ENCODE measurements around the gene POLK.
"Not testable (repeated sequence)": the region's sequence is repeated elsewhere in the genome, so short reads cannot be mapped to it uniquely, and the experiment has no call there.

The POLK gene

DNA sequence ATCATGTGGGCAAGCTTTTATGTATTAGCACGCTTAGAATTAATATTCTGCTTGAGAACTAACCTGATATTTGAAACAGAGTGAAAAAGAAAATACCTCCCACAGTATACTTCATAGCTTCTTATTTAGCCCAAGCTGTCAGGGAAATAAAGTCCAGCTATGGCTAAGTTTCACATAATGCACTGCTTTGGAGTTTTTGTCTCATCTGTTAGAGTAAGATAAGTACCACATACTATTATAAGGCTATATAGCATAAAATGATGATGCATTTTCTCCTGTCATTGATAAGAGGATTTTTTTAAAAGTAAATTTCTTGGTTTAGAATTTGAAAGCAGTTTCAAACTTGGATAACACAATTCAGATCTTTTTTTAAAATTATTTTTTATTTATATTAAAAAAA lies 97.2 kb downstream of the POLK start:
- Histone ChIP-seq H3K9ac (ENCODE audit: low read length) (no peak overlapping the region), H2AK5ac (ENCODE audit: low read length) (no peak overlapping the region), H3K27ac (ENCODE audit: low read depth, low read length) (no peak overlapping the region), H2BK120ac (ENCODE audit: insufficient read depth, low read length, poor library complexity) (no peak overlapping the region), H3K79me2 (ENCODE audit: control insufficient read depth, insufficient read depth, low read length, poor library complexity) (peaks cover 2% of the 10 kb centered on the region), H3K4me1 (ENCODE audit: control insufficient read depth in 1 of 2, insufficient read depth in 2 of 2, low read length in 2 of 2) (peaks cover 8 to 10% of the 10 kb centered on the region in 2 experiments), H4K91ac (ENCODE audit: low read depth, low read length) (no peak overlapping the region), H3K79me1 (ENCODE audit: low read length) (peaks cover 9% of the 10 kb centered on the region), H3K14ac (ENCODE audit: low read length) (no peak overlapping the region), H4K12ac (ENCODE audit: low read depth, low read length) (no peak overlapping the region), H3K4me3 (ENCODE audit: low read depth, low read length) (no peak overlapping the region), H3K18ac (ENCODE audit: low read length) (no peak overlapping the region), H4K8ac (ENCODE audit: low read depth, low read length) (no peak overlapping the region), H3K4me2 (ENCODE audit: low read length) (no peak overlapping the region), H3K9me3 (ENCODE audit: insufficient read depth, low read depth, low read length) (no peaks in the 10 kb centered on the region), H3K27me3 (ENCODE audit: insufficient read depth, low read length) (no peaks in the 10 kb centered on the region), H3K23ac (ENCODE audit: low read length) (no peak overlapping the region), H3K4ac (ENCODE audit: low read depth, low read length) (no peak overlapping the region), H2BK12ac (ENCODE audit: low read length) (no peak overlapping the region), H2BK5ac (ENCODE audit: low read depth, low read length, poor library complexity) (no peak overlapping the region), H2AFZ (ENCODE audit: insufficient read depth, low read length, poor library complexity) (no peak overlapping the region), H3K36me3 (ENCODE audit: control insufficient read depth in 1 of 2, insufficient read depth in 2 of 2, low read length in 2 of 2) (no peaks in the 10 kb centered on the region)
- no peak for DNase-seq
- WGBS (ENCODE audit: extremely low coverage, insufficient coverage, insufficient read length), result no CpG with 5 or more reads among the region's 1 CpG

DNA sequence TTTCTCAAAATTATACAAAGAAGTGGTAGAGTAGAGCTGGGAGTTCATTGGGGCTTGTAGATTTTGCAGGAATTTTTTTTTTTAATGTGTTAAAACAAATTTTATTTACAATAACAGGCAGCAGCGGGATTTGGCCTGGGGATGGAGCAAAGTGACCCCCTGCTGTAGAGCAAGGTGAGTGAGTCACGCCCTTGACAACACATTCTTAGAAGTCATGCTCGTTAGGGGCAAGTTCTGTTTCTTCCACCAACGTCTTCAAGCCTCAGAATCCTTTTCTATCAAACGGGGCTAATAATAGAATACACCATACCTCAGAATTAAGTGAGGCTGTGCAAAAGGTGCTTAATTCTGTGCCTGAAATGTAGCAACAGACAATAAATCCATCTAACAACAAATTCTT lies 98.5 kb downstream of the POLK start:
- H4K91ac ChIP-seq (ENCODE audit: low read depth, low read length), result no peak overlapping the region
- H3K4me1 ChIP-seq (ENCODE audit: control insufficient read depth in 1 of 2, insufficient read depth in 2 of 2, low read length in 2 of 2), result peaks cover 8 to 10% of the 10 kb centered on the region in 2 experiments
- peaks cover 2% of the 10 kb centered on the region for H3K79me2 ChIP-seq (ENCODE audit: control insufficient read depth, insufficient read depth, low read length, poor library complexity)
- H3K4me2 ChIP-seq (ENCODE audit: low read length), result no peak overlapping the region
- no peak overlapping the region for H3K27ac ChIP-seq (ENCODE audit: low read depth, low read length)
- no peak overlapping the region for H2BK120ac ChIP-seq (ENCODE audit: insufficient read depth, low read length, poor library complexity)
- H3K4ac ChIP-seq (ENCODE audit: low read depth, low read length), result no peak overlapping the region
- no peak overlapping the region for H2AK5ac ChIP-seq (ENCODE audit: low read length)
- H4K12ac ChIP-seq (ENCODE audit: low read depth, low read length), result no peak overlapping the region
- no peak overlapping the region for H2AFZ ChIP-seq (ENCODE audit: insufficient read depth, low read length, poor library complexity)
- no peak overlapping the region for H3K23ac ChIP-seq (ENCODE audit: low read length)
- H4K8ac ChIP-seq (ENCODE audit: low read depth, low read length), result no peak overlapping the region
- H2BK12ac ChIP-seq (ENCODE audit: low read length), result no peak overlapping the region
- DNase-seq, result peak in 1 of 2 donors; percentile 23
- no peak overlapping the region for H3K18ac ChIP-seq (ENCODE audit: low read length)
- H3K79me1 ChIP-seq (ENCODE audit: low read length), result peaks cover 7% of the 10 kb centered on the region
- H2BK5ac ChIP-seq (ENCODE audit: low read depth, low read length, poor library complexity), result no peak overlapping the region
- no peaks in the 10 kb centered on the region for H3K9me3 ChIP-seq (ENCODE audit: insufficient read depth, low read depth, low read length)
- no peak overlapping the region for H3K4me3 ChIP-seq (ENCODE audit: low read depth, low read length)
- no CpG with 5 or more reads among the region's 5 CpGs for WGBS (ENCODE audit: extremely low coverage, insufficient coverage, insufficient read length)
- H3K36me3 ChIP-seq (ENCODE audit: control insufficient read depth in 1 of 2, insufficient read depth in 2 of 2, low read length in 2 of 2), result no peaks in the 10 kb centered on the region
- no peak overlapping the region for H3K9ac ChIP-seq (ENCODE audit: low read length)
- H3K14ac ChIP-seq (ENCODE audit: low read length), result no peak overlapping the region
- no peaks in the 10 kb centered on the region for H3K27me3 ChIP-seq (ENCODE audit: insufficient read depth, low read length)

DNA sequence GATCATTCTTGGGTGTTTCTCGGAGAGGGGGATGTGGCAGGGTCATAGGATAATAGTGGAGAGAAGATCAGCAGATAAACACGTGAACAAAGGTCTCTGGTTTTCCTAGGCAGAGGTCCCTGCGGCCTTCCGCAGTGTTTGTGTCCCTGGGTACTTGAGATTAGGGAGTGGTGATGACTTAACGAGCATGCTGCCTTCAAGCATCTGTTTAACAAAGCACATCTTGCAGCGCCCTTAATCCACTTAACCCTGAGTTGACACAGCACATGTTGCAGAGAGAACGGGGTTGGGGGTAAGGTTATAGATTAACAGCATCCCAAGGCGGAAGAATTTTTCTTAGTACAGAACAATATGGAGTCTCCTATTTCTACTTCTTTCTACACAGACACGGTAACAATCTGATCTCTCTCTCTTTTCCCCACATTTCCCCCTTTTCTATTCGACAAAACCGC lies 99.2 kb downstream of the POLK start:
- not testable (repeated sequence) for H3K4me3 ChIP-seq (ENCODE audit: low read depth, low read length); H3K9me3 ChIP-seq (ENCODE audit: insufficient read depth, low read depth, low read length); H3K14ac ChIP-seq (ENCODE audit: low read length); H2AK5ac ChIP-seq (ENCODE audit: low read length); H2BK120ac ChIP-seq (ENCODE audit: insufficient read depth, low read length, poor library complexity); H2BK5ac ChIP-seq (ENCODE audit: low read depth, low read length, poor library complexity); H3K18ac ChIP-seq (ENCODE audit: low read length); DNase-seq; H3K79me2 ChIP-seq (ENCODE audit: control insufficient read depth, insufficient read depth, low read length, poor library complexity); H3K4me1 ChIP-seq (ENCODE audit: control insufficient read depth in 1 of 2, insufficient read depth in 2 of 2, low read length in 2 of 2); H4K12ac ChIP-seq (ENCODE audit: low read depth, low read length); H3K4ac ChIP-seq (ENCODE audit: low read depth, low read length); H4K91ac ChIP-seq (ENCODE audit: low read depth, low read length); H3K23ac ChIP-seq (ENCODE audit: low read length); H3K79me1 ChIP-seq (ENCODE audit: low read length); H3K27ac ChIP-seq (ENCODE audit: low read depth, low read length); H2BK12ac ChIP-seq (ENCODE audit: low read length); H3K27me3 ChIP-seq (ENCODE audit: insufficient read depth, low read length); H2AFZ ChIP-seq (ENCODE audit: insufficient read depth, low read length, poor library complexity); H4K8ac ChIP-seq (ENCODE audit: low read depth, low read length); H3K9ac ChIP-seq (ENCODE audit: low read length); H3K36me3 ChIP-seq (ENCODE audit: control insufficient read depth in 1 of 2, insufficient read depth in 2 of 2, low read length in 2 of 2)
- H3K4me2 ChIP-seq (ENCODE audit: low read length), result peak overlapping the region; percentile 85
- WGBS (ENCODE audit: extremely low coverage, insufficient coverage, insufficient read length), result no CpG with 5 or more reads among the region's 11 CpGs

DNA sequence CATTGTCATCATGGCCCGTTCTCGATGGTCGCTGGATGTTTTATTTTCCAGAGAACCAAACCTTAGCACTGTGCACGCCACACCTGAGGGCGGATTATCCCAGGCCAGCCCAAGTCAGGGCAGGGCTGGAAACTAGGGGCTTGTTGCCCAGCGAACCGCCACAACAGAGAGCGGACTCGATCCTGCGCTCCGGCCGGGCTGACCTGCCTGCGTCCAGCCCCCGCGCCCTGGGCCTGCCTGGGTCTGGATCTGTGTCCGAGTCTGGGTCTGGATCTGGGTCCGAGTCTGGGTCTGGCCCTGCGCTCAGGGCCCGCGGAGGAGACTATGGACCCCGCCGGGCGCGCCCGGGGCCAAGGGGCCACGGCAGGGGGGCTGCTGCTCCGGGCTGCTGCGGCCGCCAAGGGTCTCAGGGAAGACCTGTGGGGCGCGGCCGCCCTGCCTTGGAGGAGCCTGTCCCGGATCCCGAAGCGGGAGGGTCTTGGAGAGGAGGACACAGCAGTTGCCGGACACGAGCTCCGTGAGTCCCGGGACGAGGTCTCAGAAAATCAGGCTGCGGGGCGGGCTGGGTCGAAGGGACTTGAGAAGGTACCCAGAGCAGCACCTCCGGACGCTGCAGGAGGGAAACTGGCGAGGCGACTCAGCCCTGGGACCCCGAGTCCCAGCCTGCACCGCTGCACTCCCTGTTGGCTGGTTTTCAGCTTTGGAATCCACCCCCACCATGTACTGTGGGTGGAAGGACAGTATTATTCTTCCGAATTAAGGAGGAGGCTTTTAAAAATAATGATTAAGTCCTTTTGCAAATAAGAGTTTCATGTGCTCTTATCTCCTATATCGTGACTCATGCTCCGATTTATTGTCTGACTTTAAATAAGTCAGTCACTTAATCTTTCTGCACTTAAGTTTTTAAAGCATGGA lies 99.9 kb downstream of the POLK start, which contains the start of gene ANKDD1B:
ANKDD1B (plus strand) TSS at position 143 of the 915 bp plus-strand sequence; CDS start at position 325, 182 bp downstream.
- H3K79me1 ChIP-seq (ENCODE audit: low read length), result peaks cover 7% of the 10 kb centered on the region
- peak in 1 of 2 donors; percentile 13 for DNase-seq
- peak within 1 kb of the TSS; percentile 61 for H3K4me3 ChIP-seq (ENCODE audit: low read depth, low read length)
- H3K79me2 ChIP-seq (ENCODE audit: control insufficient read depth, insufficient read depth, low read length, poor library complexity), result peaks cover 2% of the 10 kb centered on the region
- H2BK120ac ChIP-seq (ENCODE audit: insufficient read depth, low read length, poor library complexity), result peak within 1 kb of the TSS; percentile 85
- no peak within 1 kb of the TSS for H3K27ac ChIP-seq (ENCODE audit: low read depth, low read length)
- peak within 1 kb of the TSS; percentile 55 for H4K91ac ChIP-seq (ENCODE audit: low read depth, low read length)
- H3K9me3 ChIP-seq (ENCODE audit: insufficient read depth, low read depth, low read length), result no peaks in the 10 kb centered on the region
- peak within 1 kb of the TSS; percentile 41 for H3K9ac ChIP-seq (ENCODE audit: low read length)
- peak within 1 kb of the TSS; percentile 87 for H2AK5ac ChIP-seq (ENCODE audit: low read length)
- no peak within 1 kb of the TSS for H3K23ac ChIP-seq (ENCODE audit: low read length)
- peak within 1 kb of the TSS; percentile 65 for H2BK5ac ChIP-seq (ENCODE audit: low read depth, low read length, poor library complexity)
- H3K18ac ChIP-seq (ENCODE audit: low read length), result peak within 1 kb of the TSS; percentile 88
- H4K12ac ChIP-seq (ENCODE audit: low read depth, low read length), result peak within 1 kb of the TSS; percentile 19
- H2AFZ ChIP-seq (ENCODE audit: insufficient read depth, low read length, poor library complexity), result peak within 1 kb of the TSS; percentile 54
- WGBS (ENCODE audit: extremely low coverage, insufficient coverage, insufficient read length), result no CpG with 5 or more reads among the region's 52 CpGs
- H3K4me2 ChIP-seq (ENCODE audit: low read length), result peak within 1 kb of the TSS; percentile 85
- peaks cover 8 to 9% of the 10 kb centered on the region in 2 experiments for H3K4me1 ChIP-seq (ENCODE audit: control insufficient read depth in 1 of 2, insufficient read depth in 2 of 2, low read length in 2 of 2)
- H4K8ac ChIP-seq (ENCODE audit: low read depth, low read length), result peak within 1 kb of the TSS; percentile 37
- H2BK12ac ChIP-seq (ENCODE audit: low read length), result peak within 1 kb of the TSS; percentile 55
- peak within 1 kb of the TSS; percentile 54 for H3K4ac ChIP-seq (ENCODE audit: low read depth, low read length)
- H3K14ac ChIP-seq (ENCODE audit: low read length), result peak within 1 kb of the TSS; percentile 55
- no peaks in the 10 kb centered on the region for H3K36me3 ChIP-seq (ENCODE audit: control insufficient read depth in 1 of 2, insufficient read depth in 2 of 2, low read length in 2 of 2)
- H3K27me3 ChIP-seq (ENCODE audit: insufficient read depth, low read length), result no peaks in the 10 kb centered on the region

Data from trophoblast cell (in vitro differentiated cells and primary cell).